Erythroblast (primary cell): ENCODE measurements around the gene EPHA4.

Source experiments
- GATA1 ChIP-seq: IDR thresholded peaks from 2 replicates; pipeline ENCODE4 v1.6.1; 2011; ENCODE audit warnings: low read depth, mild to moderate bottlenecking, control low read depth, low read length, moderate library complexity
- POLR2A ChIP-seq: IDR thresholded peaks from 2 replicates; pipeline ENCODE4 v1.6.1; 2011; ENCODE audit warnings: mild to moderate bottlenecking, low read length

GRCh38 chr2:221422516-221423209 is 149.4 kb downstream of the EPHA4 start:
- TF ChIP-seq POLR2A (no peak), GATA1 (no peak)
